GM12865 (cell line): Measurements from ENCODE around the gene OPRL1.

Experiments used
- DNase-seq: peaks from one replicate; pipeline ENCODE4 v3.0.0; 2010; ENCODE audit warnings: low read depth
- H3K4me3 ChIP-seq: 2 replicates; pipeline ENCODE4 v1.5.1; 2011; ENCODE audit warnings: mild to moderate bottlenecking, low read depth, low read length, control low read depth
- TF ChIP-seq, protein P1 (sequence below): IDR thresholded peaks from 2 replicates; pipeline ENCODE4 v1.5.1; 2011; ENCODE audit warnings: low read length, control low read depth, low read depth, inconsistent platforms; ENCODE audit not compliant: insufficient read depth; ENCODE audit errors: missing control alignments

The OPRL1 gene

GRCh38 chr20:64149141-64149540, 69.3 kb downstream of the OPRL1 start:
- no peak overlapping the region for H3K4me3 ChIP-seq
- TF ChIP-seq, protein P1, sequence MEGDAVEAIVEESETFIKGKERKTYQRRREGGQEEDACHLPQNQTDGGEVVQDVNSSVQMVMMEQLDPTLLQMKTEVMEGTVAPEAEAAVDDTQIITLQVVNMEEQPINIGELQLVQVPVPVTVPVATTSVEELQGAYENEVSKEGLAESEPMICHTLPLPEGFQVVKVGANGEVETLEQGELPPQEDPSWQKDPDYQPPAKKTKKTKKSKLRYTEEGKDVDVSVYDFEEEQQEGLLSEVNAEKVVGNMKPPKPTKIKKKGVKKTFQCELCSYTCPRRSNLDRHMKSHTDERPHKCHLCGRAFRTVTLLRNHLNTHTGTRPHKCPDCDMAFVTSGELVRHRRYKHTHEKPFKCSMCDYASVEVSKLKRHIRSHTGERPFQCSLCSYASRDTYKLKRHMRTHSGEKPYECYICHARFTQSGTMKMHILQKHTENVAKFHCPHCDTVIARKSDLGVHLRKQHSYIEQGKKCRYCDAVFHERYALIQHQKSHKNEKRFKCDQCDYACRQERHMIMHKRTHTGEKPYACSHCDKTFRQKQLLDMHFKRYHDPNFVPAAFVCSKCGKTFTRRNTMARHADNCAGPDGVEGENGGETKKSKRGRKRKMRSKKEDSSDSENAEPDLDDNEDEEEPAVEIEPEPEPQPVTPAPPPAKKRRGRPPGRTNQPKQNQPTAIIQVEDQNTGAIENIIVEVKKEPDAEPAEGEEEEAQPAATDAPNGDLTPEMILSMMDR = no peak
- DNase-seq = no peak

GRCh38 chr20:64149809-64150560, 70.1 kb downstream of the OPRL1 start:
- TF ChIP-seq, protein P1 = no peak
- DNase-seq = no peak
- no peak overlapping the region for H3K4me3 ChIP-seq
